WTC11 (cell line): Measurements from ENCODE around the gene ZNF451. TPM values are rescaled to one million over a fixed set of nuclear protein-coding genes. Genes with fewer than 3 reads are reported as not detected.

Experiments used
- ATAC-seq: fragments of 200-7000 bp; cut with Tn5 transposase; 2 replicates; pipeline ENCODE4 v1.10.0; 2021; ENCODE audit warnings: mild to moderate bottlenecking, moderate library complexity
- CTCF ChIA-PET: fragments of 300-600 bp; sonication (Branson Sonifier 250); formaldehyde crosslinking; loops from one replicate; lab custom pipeline; 2021; ENCODE audit warnings: antibody characterized with exemption; lab: Charles Lee
- POLR2A ChIA-PET: fragments of 350-600 bp; sonication (Branson Sonifier 250); formaldehyde crosslinking; loops from one replicate; lab custom pipeline; 2021; ENCODE audit warnings: antibody characterized with exemption; lab: Charles Lee
- DNase-seq: peaks from one replicate; pipeline ENCODE4 v3.0.0; 2021; ENCODE audit warnings: low spot score
- H3K27ac Mint-ChIP-seq: 2 replicates; pipeline ENCODE4 v1.8.0; 2021; ENCODE audit warnings: mixed read lengths
- H3K27me3 Mint-ChIP-seq: 2 replicates; pipeline ENCODE4 v1.8.0; 2021; ENCODE audit warnings: low read depth, mild to moderate bottlenecking, moderate library complexity, mixed read lengths
- H3K36me3 Mint-ChIP-seq: 2 replicates; pipeline ENCODE4 v1.8.0; 2021; ENCODE audit warnings: mixed read lengths
- H3K4me1 Mint-ChIP-seq: 2 replicates; pipeline ENCODE4 v1.8.0; 2022; ENCODE audit warnings: mixed read lengths
- H3K4me3 Mint-ChIP-seq: 2 replicates; pipeline ENCODE4 v1.8.0; 2021; ENCODE audit warnings: mild to moderate bottlenecking, moderate library complexity, mixed read lengths
- H3K9me3 Mint-ChIP-seq: 2 replicates; pipeline ENCODE4 v1.8.0; 2021; ENCODE audit warnings: mixed read lengths
- ESRRA ChIP-seq: sonication (generic); formaldehyde crosslinking; IDR thresholded peaks from 2 replicates; pipeline ENCODE4 v1.8.1; 2022; ENCODE audit warnings: mild to moderate bottlenecking, missing genetic modification reagents, borderline replicate concordance
- FOXK1 ChIP-seq: sonication (generic); formaldehyde crosslinking; IDR thresholded peaks from 2 replicates; pipeline ENCODE4 v1.8.0; 2022; ENCODE audit warnings: mild to moderate bottlenecking, moderate library complexity, missing genetic modification reagents
- GTF2I ChIP-seq: fragments of 250-450 bp; sonication (Bioruptor Pico); conservative IDR thresholded peaks from 2 replicates; pipeline ENCODE4 v1.4.0; 2021; ENCODE audit warnings: mild to moderate bottlenecking
- IRF2 ChIP-seq: sonication (generic); formaldehyde crosslinking; IDR thresholded peaks from 2 replicates; pipeline ENCODE4 v1.8.0; 2022; ENCODE audit warnings: low read depth, missing genetic modification reagents, borderline replicate concordance
- MXD4 ChIP-seq: fragments of 250-450 bp; sonication (Bioruptor Pico); IDR thresholded peaks from 2 replicates; pipeline ENCODE4 v1.8.0; 2021; ENCODE audit warnings: mild to moderate bottlenecking, moderate library complexity, borderline replicate concordance
- NFYB ChIP-seq: sonication (generic); formaldehyde crosslinking; conservative IDR thresholded peaks from 2 replicates; pipeline ENCODE4 v1.8.0; 2022; ENCODE audit warnings: low read depth, missing genetic modification reagents
- NR3C1 ChIP-seq: sonication (generic); formaldehyde crosslinking; conservative IDR thresholded peaks from 2 replicates; pipeline ENCODE4 v1.8.1; 2023; ENCODE audit warnings: low read depth, mild to moderate bottlenecking, missing genetic modification reagents
- SMAD3 ChIP-seq: sonication (generic); formaldehyde crosslinking; IDR thresholded peaks from 2 replicates; pipeline ENCODE4 v1.8.0; 2022; ENCODE audit warnings: missing genetic modification reagents, mild to moderate bottlenecking, borderline replicate concordance
- SP1 ChIP-seq: sonication (generic); formaldehyde crosslinking; conservative IDR thresholded peaks from 2 replicates; pipeline ENCODE4 v1.8.1; 2022; ENCODE audit warnings: missing genetic modification reagents
- TEAD4 ChIP-seq: sonication (generic); formaldehyde crosslinking; IDR thresholded peaks from 2 replicates; pipeline ENCODE4 v1.8.0; 2022; ENCODE audit warnings: mild to moderate bottlenecking, missing genetic modification reagents
- ZNF121 ChIP-seq: sonication (generic); formaldehyde crosslinking; IDR thresholded peaks from 2 replicates; pipeline ENCODE4 v1.8.0; 2023; ENCODE audit warnings: missing genetic modification reagents
- ZNF396 ChIP-seq: fragments of 250-450 bp; sonication (Bioruptor Pico); IDR thresholded peaks from 2 replicates; pipeline ENCODE4 v1.8.0; 2021; ENCODE audit warnings: mild to moderate bottlenecking, moderate library complexity, borderline replicate concordance
- total RNA-seq: library from RNA; stranded (reverse); gene quantifications from 3 replicates; pipeline ENCODE4 v1.2.3, GENCODE V29; 2021
- TF ChIP-seq, protein P1 (sequence below): sonication (generic); formaldehyde crosslinking; IDR thresholded peaks from 2 replicates; pipeline ENCODE4 v1.8.1; 2022; ENCODE audit warnings: mild to moderate bottlenecking, missing genetic modification reagents, moderate library complexity, borderline replicate concordance
- TF ChIP-seq, protein P2 (sequence below): sonication (generic); formaldehyde crosslinking; IDR thresholded peaks from 2 replicates; pipeline ENCODE4 v1.8.1; 2023; ENCODE audit warnings: mild to moderate bottlenecking, missing genetic modification reagents, borderline replicate concordance
- TF ChIP-seq, protein P3 (sequence below): sonication (generic); formaldehyde crosslinking; IDR thresholded peaks from 2 replicates; pipeline ENCODE4 v1.8.1; 2023; ENCODE audit warnings: mild to moderate bottlenecking, missing genetic modification reagents, moderate library complexity
- TF ChIP-seq, protein P4 (sequence below): sonication (generic); formaldehyde crosslinking; IDR thresholded peaks from 2 replicates; pipeline ENCODE4 v1.8.1; 2022; ENCODE audit warnings: mild to moderate bottlenecking, moderate library complexity, missing genetic modification reagents
- TF ChIP-seq, protein P5 (sequence below): sonication (generic); formaldehyde crosslinking; IDR thresholded peaks from 2 replicates; pipeline ENCODE4 v1.8.1; 2022; ENCODE audit warnings: low read depth, missing genetic modification reagents, borderline replicate concordance

The ZNF451 gene
- total RNA-seq, 1 experiment from 2014 or later: 55.4 TPM

DNA sequence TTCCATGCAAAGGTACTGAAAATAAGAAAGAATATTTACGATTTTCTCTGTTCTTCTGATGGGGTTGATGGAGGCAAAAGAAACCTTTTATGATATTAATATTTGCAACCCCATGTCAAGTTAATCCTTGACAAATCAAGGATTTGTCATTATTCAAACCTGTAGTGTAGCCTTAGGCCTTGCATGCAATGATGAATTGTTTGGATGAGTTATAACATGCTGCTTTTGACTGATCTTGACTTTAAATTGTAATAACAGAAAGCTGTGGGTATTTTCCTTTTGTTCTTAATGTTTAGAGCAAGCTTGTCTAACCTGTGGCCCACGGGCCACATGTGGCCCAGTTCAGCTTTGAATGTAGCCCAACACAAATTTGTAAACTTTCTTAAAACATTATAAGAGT, 69.1 kb downstream of the ZNF451 start (continued):
- TF ChIP-seq, protein P1, sequence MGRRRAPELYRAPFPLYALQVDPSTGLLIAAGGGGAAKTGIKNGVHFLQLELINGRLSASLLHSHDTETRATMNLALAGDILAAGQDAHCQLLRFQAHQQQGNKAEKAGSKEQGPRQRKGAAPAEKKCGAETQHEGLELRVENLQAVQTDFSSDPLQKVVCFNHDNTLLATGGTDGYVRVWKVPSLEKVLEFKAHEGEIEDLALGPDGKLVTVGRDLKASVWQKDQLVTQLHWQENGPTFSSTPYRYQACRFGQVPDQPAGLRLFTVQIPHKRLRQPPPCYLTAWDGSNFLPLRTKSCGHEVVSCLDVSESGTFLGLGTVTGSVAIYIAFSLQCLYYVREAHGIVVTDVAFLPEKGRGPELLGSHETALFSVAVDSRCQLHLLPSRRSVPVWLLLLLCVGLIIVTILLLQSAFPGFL (CRISPR knock-in tag): no peak
- no peak for TF ChIP-seq ESRRA (CRISPR knock-in tag)
- TF ChIP-seq, all 79 proteins: peak for 0

DNA sequence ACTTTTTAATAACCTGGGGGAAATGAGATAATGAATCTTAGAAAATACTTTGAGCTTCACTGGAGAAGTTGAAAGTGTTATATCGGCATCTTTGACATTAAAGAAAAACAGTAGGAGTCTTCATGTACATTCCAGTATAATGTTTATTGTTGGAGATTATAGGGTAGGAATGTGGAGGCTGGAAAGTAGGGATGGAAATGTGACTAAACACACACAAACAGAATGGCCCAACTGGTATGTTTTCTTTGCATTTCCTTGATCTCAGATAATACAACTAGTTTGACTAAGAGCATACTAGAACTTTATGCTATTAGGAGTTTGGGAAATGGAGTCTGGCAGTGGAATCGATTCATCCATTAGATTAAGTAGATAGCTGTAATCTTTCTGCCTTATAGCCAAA, 72.0 kb downstream of the ZNF451 start:
- H3K4me3 Mint-ChIP-seq: no peak overlapping the region
- no peaks in the 10 kb centered on the region for H3K27me3 Mint-ChIP-seq
- H3K9me3 Mint-ChIP-seq: no peaks in the 10 kb centered on the region
- TF ChIP-seq GTF2I (CRISPR knock-in tag): no peak
- no peak for TF ChIP-seq TEAD4 (CRISPR knock-in tag)
- no peak for TF ChIP-seq ZNF396 (CRISPR knock-in tag)
- no peak for TF ChIP-seq SMAD3
- TF ChIP-seq, protein P2, sequence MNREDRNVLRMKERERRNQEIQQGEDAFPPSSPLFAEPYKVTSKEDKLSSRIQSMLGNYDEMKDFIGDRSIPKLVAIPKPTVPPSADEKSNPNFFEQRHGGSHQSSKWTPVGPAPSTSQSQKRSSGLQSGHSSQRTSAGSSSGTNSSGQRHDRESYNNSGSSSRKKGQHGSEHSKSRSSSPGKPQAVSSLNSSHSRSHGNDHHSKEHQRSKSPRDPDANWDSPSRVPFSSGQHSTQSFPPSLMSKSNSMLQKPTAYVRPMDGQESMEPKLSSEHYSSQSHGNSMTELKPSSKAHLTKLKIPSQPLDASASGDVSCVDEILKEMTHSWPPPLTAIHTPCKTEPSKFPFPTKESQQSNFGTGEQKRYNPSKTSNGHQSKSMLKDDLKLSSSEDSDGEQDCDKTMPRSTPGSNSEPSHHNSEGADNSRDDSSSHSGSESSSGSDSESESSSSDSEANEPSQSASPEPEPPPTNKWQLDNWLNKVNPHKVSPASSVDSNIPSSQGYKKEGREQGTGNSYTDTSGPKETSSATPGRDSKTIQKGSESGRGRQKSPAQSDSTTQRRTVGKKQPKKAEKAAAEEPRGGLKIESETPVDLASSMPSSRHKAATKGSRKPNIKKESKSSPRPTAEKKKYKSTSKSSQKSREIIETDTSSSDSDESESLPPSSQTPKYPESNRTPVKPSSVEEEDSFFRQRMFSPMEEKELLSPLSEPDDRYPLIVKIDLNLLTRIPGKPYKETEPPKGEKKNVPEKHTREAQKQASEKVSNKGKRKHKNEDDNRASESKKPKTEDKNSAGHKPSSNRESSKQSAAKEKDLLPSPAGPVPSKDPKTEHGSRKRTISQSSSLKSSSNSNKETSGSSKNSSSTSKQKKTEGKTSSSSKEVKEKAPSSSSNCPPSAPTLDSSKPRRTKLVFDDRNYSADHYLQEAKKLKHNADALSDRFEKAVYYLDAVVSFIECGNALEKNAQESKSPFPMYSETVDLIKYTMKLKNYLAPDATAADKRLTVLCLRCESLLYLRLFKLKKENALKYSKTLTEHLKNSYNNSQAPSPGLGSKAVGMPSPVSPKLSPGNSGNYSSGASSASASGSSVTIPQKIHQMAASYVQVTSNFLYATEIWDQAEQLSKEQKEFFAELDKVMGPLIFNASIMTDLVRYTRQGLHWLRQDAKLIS (CRISPR knock-in tag): no peak
- TF ChIP-seq MXD4 (CRISPR knock-in tag): no peak
- no peak for TF ChIP-seq NR3C1 (CRISPR knock-in tag)
- TF ChIP-seq SP1 (CRISPR knock-in tag): no peak
- TF ChIP-seq, protein P3, sequence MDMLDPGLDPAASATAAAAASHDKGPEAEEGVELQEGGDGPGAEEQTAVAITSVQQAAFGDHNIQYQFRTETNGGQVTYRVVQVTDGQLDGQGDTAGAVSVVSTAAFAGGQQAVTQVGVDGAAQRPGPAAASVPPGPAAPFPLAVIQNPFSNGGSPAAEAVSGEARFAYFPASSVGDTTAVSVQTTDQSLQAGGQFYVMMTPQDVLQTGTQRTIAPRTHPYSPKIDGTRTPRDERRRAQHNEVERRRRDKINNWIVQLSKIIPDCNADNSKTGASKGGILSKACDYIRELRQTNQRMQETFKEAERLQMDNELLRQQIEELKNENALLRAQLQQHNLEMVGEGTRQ: no peak
- no peak for TF ChIP-seq NFYB (CRISPR knock-in tag)
- TF ChIP-seq, protein P4, sequence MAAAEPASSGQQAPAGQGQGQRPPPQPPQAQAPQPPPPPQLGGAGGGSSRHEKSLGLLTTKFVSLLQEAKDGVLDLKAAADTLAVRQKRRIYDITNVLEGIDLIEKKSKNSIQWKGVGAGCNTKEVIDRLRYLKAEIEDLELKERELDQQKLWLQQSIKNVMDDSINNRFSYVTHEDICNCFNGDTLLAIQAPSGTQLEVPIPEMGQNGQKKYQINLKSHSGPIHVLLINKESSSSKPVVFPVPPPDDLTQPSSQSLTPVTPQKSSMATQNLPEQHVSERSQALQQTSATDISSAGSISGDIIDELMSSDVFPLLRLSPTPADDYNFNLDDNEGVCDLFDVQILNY (CRISPR knock-in tag): no peak
- TF ChIP-seq FOXK1 (CRISPR knock-in tag): no peak
- no peak for TF ChIP-seq ZNF121 (CRISPR knock-in tag)
- TF ChIP-seq, protein P5, sequence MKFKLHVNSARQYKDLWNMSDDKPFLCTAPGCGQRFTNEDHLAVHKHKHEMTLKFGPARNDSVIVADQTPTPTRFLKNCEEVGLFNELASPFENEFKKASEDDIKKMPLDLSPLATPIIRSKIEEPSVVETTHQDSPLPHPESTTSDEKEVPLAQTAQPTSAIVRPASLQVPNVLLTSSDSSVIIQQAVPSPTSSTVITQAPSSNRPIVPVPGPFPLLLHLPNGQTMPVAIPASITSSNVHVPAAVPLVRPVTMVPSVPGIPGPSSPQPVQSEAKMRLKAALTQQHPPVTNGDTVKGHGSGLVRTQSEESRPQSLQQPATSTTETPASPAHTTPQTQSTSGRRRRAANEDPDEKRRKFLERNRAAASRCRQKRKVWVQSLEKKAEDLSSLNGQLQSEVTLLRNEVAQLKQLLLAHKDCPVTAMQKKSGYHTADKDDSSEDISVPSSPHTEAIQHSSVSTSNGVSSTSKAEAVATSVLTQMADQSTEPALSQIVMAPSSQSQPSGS (CRISPR knock-in tag): no peak
- no peak for TF ChIP-seq IRF2 (CRISPR knock-in tag)
- TF ChIP-seq, all 79 proteins: peak for 0
- Mint-ChIP-seq H3K4me1 (no peaks in the 10 kb centered on the region), H3K36me3 (peaks cover 18% of the 10 kb centered on the region; the same call in 1 of the 2 replicates), H3K27ac (no peak overlapping the region)
- ChIA-PET POLR2A (interaction anchor here (0.6 kb wide), 1 partner anchor 320 kb away, joined by 3 read pairs; no protein-coding TSS in a partner anchor), CTCF (no interaction called here)
- ATAC-seq (no peak), DNase-seq (no peak)
